ENCODE results near the gene CFAP77.

CFAP77 gene

DNA sequence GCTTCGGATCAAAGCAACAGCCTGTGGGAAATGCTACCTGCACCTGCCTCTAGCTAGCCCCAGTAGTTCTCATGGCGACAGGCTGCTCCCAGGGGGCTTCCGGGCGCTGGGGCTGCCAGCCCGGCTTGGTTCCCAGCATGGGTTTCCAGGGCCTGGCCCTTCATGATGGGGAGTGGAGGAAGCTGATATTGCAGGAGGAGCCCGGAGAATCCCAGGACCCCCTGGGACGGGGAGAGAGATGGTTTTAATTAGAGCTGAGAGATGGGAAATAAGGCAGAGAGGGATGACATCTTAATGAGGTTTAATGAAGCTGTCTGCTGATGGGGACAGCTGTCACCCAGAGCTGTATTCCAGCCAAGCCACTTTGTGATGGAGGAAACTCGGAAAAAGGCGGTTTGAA is 78.6 kb downstream of the CFAP77 start:
- H2BK5ac ChIP-seq (ENCODE audit: low read depth, low read length, poor library complexity, severe bottlenecking) = no peak overlapping the region

GRCh38 chr9:132489536-132489935 is 79.5 kb downstream of the CFAP77 start:
- no peaks in the 10 kb centered on the region for H3K79me1 ChIP-seq (replicated peaks; ENCODE audit: low read length, poor library complexity, severe bottlenecking)
- no peak overlapping the region for H3K18ac ChIP-seq (ENCODE audit: low read depth in 1 of 2, low read length in 2 of 2)
- no peak overlapping the region for H2BK5ac ChIP-seq (ENCODE audit: low read depth, low read length, poor library complexity, severe bottlenecking)
- H4K91ac ChIP-seq (ENCODE audit: low read length) = no peak overlapping the region
- no peak overlapping the region for H2AK5ac ChIP-seq (ENCODE audit: low read length, severe bottlenecking)
- H3K4me1 ChIP-seq (ENCODE audit: control insufficient read depth, insufficient read depth, low read depth, low read length) = peaks cover 2% of the 10 kb centered on the region
- no peaks in the 10 kb centered on the region for H3K36me3 ChIP-seq (ENCODE audit: control insufficient read depth in 1 of 2, insufficient read depth in 2 of 2, low read depth in 1 of 2, low read length in 2 of 2)
- H2BK120ac ChIP-seq (ENCODE audit: low read depth, low read length) = no peak overlapping the region
- H2BK12ac ChIP-seq (ENCODE audit: low read length in 2 of 2) = no peak overlapping the region
- H3K27ac ChIP-seq (ENCODE audit: low read length, poor library complexity, severe bottlenecking) = no peak overlapping the region
- H3K4me2 ChIP-seq (ENCODE audit: low read length, poor library complexity, severe bottlenecking) = no peak overlapping the region
- WGBS = 79% methylated on average over 9 of the region's 9 CpGs
- no peak overlapping the region for H3K23ac ChIP-seq (ENCODE audit: low read length in 2 of 2)
- no peak overlapping the region for H2BK15ac ChIP-seq (ENCODE audit: low read depth, poor library complexity, severe bottlenecking)
- no peak overlapping the region for H3K14ac ChIP-seq (ENCODE audit: low read length in 2 of 2)
- H3K9me3 ChIP-seq (ENCODE audit: control insufficient read depth, low read length) = peaks cover 9% of the 10 kb centered on the region
- no peak overlapping the region for H3K9ac ChIP-seq (ENCODE audit: low read length)
- H3K4me3 ChIP-seq (ENCODE audit: insufficient read depth in 1 of 2, low read depth in 1 of 2, low read length in 2 of 2) = no peak overlapping the region
- DNase-seq = no peak
- peaks cover 37 to 76% of the 10 kb centered on the region in 2 experiments for H3K27me3 ChIP-seq (ENCODE audit: control insufficient read depth in 1 of 2, insufficient read depth in 1 of 2, low read length in 2 of 2)
- no peak overlapping the region for H3K4ac ChIP-seq (ENCODE audit: low read depth in 1 of 2, low read length in 2 of 2)
- H2AFZ ChIP-seq (ENCODE audit: low read depth, low read length) = no peak overlapping the region
- no peak overlapping the region for H4K8ac ChIP-seq (ENCODE audit: low read length)

More for the DNA sequence above, 78.6 kb downstream of the CFAP77 start:
- Histone ChIP-seq H2AK5ac (ENCODE audit: low read length, severe bottlenecking) (no peak overlapping the region), H3K4me3 (ENCODE audit: insufficient read depth in 1 of 2, low read depth in 1 of 2, low read length in 2 of 2) (no peak overlapping the region), H3K18ac (ENCODE audit: low read depth in 1 of 2, low read length in 2 of 2) (no peak overlapping the region), H3K79me1 (replicated peaks; ENCODE audit: low read length, poor library complexity, severe bottlenecking) (no peaks in the 10 kb centered on the region), H3K9me3 (ENCODE audit: control insufficient read depth, low read length) (peaks cover 5% of the 10 kb centered on the region), H3K9ac (ENCODE audit: low read length) (no peak overlapping the region), H4K8ac (ENCODE audit: low read length) (no peak overlapping the region), H3K27me3 (ENCODE audit: control insufficient read depth in 1 of 2, insufficient read depth in 1 of 2, low read length in 2 of 2) (peaks cover 35 to 77% of the 10 kb centered on the region in 2 experiments), H3K4me1 (ENCODE audit: control insufficient read depth, insufficient read depth, low read depth, low read length) (peaks cover 2% of the 10 kb centered on the region), H3K14ac (ENCODE audit: low read length in 2 of 2) (no peak overlapping the region), H2BK12ac (ENCODE audit: low read length in 2 of 2) (no peak overlapping the region), H2BK15ac (ENCODE audit: low read depth, poor library complexity, severe bottlenecking) (no peak overlapping the region), H3K4ac (ENCODE audit: low read depth in 1 of 2, low read length in 2 of 2) (no peak overlapping the region), H2AFZ (ENCODE audit: low read depth, low read length) (no peak overlapping the region), H2BK120ac (ENCODE audit: low read depth, low read length) (no peak overlapping the region), H3K27ac (ENCODE audit: low read length, poor library complexity, severe bottlenecking) (no peak overlapping the region), H3K23ac (ENCODE audit: low read length in 2 of 2) (no peak overlapping the region), H3K4me2 (ENCODE audit: low read length, poor library complexity, severe bottlenecking) (no peak overlapping the region), H4K91ac (ENCODE audit: low read length) (no peak overlapping the region), H3K36me3 (ENCODE audit: control insufficient read depth in 1 of 2, insufficient read depth in 2 of 2, low read depth in 1 of 2, low read length in 2 of 2) (no peaks in the 10 kb centered on the region)
- WGBS = 73% methylated on average over 9 of the region's 9 CpGs
- DNase-seq = no peak

GRCh38 chr9:132494857-132495256 is 84.8 kb downstream of the CFAP77 start:
- Histone ChIP-seq H3K36me3 (ENCODE audit: control insufficient read depth in 1 of 2, insufficient read depth in 2 of 2, low read depth in 1 of 2, low read length in 2 of 2) (no peaks in the 10 kb centered on the region), H3K23ac (ENCODE audit: low read length in 2 of 2) (no peak overlapping the region), H2BK120ac (ENCODE audit: low read depth, low read length) (no peak overlapping the region), H3K9me3 (ENCODE audit: control insufficient read depth, low read length) (peaks cover 18% of the 10 kb centered on the region), H4K91ac (ENCODE audit: low read length) (no peak overlapping the region), H2AFZ (ENCODE audit: low read depth, low read length) (no peak overlapping the region), H3K4me3 (ENCODE audit: insufficient read depth in 1 of 2, low read depth in 1 of 2, low read length in 2 of 2) (no peak overlapping the region), H3K27ac (ENCODE audit: low read length, poor library complexity, severe bottlenecking) (no peak overlapping the region), H2AK5ac (ENCODE audit: low read length, severe bottlenecking) (no peak overlapping the region), H3K79me1 (replicated peaks; ENCODE audit: low read length, poor library complexity, severe bottlenecking) (no peaks in the 10 kb centered on the region), H3K27me3 (ENCODE audit: control insufficient read depth in 1 of 2, insufficient read depth in 1 of 2, low read length in 2 of 2) (peaks cover 20 to 67% of the 10 kb centered on the region in 2 experiments), H2BK15ac (ENCODE audit: low read depth, poor library complexity, severe bottlenecking) (no peak overlapping the region), H3K14ac (ENCODE audit: low read length in 2 of 2) (no peak overlapping the region), H2BK5ac (ENCODE audit: low read depth, low read length, poor library complexity, severe bottlenecking) (no peak overlapping the region), H3K4me1 (ENCODE audit: control insufficient read depth, insufficient read depth, low read depth, low read length) (no peaks in the 10 kb centered on the region), H3K18ac (ENCODE audit: low read depth in 1 of 2, low read length in 2 of 2) (no peak overlapping the region), H2BK12ac (ENCODE audit: low read length in 2 of 2) (no peak overlapping the region), H4K8ac (ENCODE audit: low read length) (no peak overlapping the region), H3K4ac (ENCODE audit: low read depth in 1 of 2, low read length in 2 of 2) (no peak overlapping the region), H3K9ac (ENCODE audit: low read length) (no peak overlapping the region), H3K4me2 (ENCODE audit: low read length, poor library complexity, severe bottlenecking) (no peak overlapping the region)
- no peak for DNase-seq
- no CpG with 5 or more reads among the region's 2 CpGs for WGBS

DNA sequence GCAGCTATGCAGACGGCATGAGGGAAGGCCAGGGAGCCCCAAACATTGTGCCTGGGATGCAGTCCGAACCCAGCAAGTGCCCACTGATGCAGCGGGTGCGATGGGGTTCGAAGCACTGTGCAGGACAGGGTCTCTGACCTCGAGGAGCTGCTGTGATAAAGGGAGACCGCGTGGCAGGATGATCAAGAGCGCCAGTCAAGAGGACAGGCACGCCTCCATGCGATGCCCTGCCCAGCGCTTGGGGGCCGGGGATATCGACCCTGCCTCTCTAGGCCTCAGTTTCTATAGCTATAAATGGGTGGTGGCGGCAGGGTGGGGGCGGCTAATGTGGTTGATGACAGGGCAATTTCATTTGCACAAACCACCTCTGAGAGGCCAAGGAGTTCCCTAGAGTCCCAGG is 87.7 kb downstream of the CFAP77 start:
- H3K14ac ChIP-seq (ENCODE audit: low read length in 2 of 2) = no peak overlapping the region
- H3K9ac ChIP-seq (ENCODE audit: low read length) = no peak overlapping the region
- H2AFZ ChIP-seq (ENCODE audit: low read depth, low read length) = no peak overlapping the region
- no peak overlapping the region for H3K4ac ChIP-seq (ENCODE audit: low read depth in 1 of 2, low read length in 2 of 2)
- H3K4me3 ChIP-seq (ENCODE audit: insufficient read depth in 1 of 2, low read depth in 1 of 2, low read length in 2 of 2) = no peak overlapping the region
- H2BK12ac ChIP-seq (ENCODE audit: low read length in 2 of 2) = no peak overlapping the region
- H3K4me1 ChIP-seq (ENCODE audit: control insufficient read depth, insufficient read depth, low read depth, low read length) = no peaks in the 10 kb centered on the region
- no peak overlapping the region for H3K4me2 ChIP-seq (ENCODE audit: low read length, poor library complexity, severe bottlenecking)
- no peak overlapping the region for H3K18ac ChIP-seq (ENCODE audit: low read depth in 1 of 2, low read length in 2 of 2)
- 91% methylated on average over 16 of the region's 16 CpGs for WGBS
- H2AK5ac ChIP-seq (ENCODE audit: low read length, severe bottlenecking) = no peak overlapping the region
- no peak overlapping the region for H3K27ac ChIP-seq (ENCODE audit: low read length, poor library complexity, severe bottlenecking)
- H3K36me3 ChIP-seq (ENCODE audit: control insufficient read depth in 1 of 2, insufficient read depth in 2 of 2, low read depth in 1 of 2, low read length in 2 of 2) = no peaks in the 10 kb centered on the region
- no peak overlapping the region for H2BK15ac ChIP-seq (ENCODE audit: low read depth, poor library complexity, severe bottlenecking)
- no peak overlapping the region for H4K8ac ChIP-seq (ENCODE audit: low read length)
- DNase-seq = no peak
- H3K23ac ChIP-seq (ENCODE audit: low read length in 2 of 2) = no peak overlapping the region
- peaks cover 20 to 72% of the 10 kb centered on the region in 2 experiments for H3K27me3 ChIP-seq (ENCODE audit: control insufficient read depth in 1 of 2, insufficient read depth in 1 of 2, low read length in 2 of 2)
- H3K9me3 ChIP-seq (ENCODE audit: control insufficient read depth, low read length) = peaks cover 18% of the 10 kb centered on the region
- no peak overlapping the region for H4K91ac ChIP-seq (ENCODE audit: low read length)
- no peak overlapping the region for H2BK120ac ChIP-seq (ENCODE audit: low read depth, low read length)
- H2BK5ac ChIP-seq (ENCODE audit: low read depth, low read length, poor library complexity, severe bottlenecking) = no peak overlapping the region
- no peaks in the 10 kb centered on the region for H3K79me1 ChIP-seq (replicated peaks; ENCODE audit: low read length, poor library complexity, severe bottlenecking)
